HepG2 (cell line): ENCODE data around the gene CELF2. TPM values are rescaled to one million over a fixed set of nuclear protein-coding genes. Genes with fewer than 3 reads are reported as not detected.

Experiments used
- ATAC-seq: fragments of 200-7000 bp; cut with Tn5 transposase; 3 replicates; pipeline ENCODE4 v1.9.1; 2020; ENCODE audit warnings: mild to moderate bottlenecking, moderate library complexity
- BruUV-seq: library from RNA; stranded (reverse); fragments of 400-500 nt; replicated peaks from 2 replicates; lab custom pipeline; 2021; lab: Mats Ljungman, UMichigan
- CTCF ChIA-PET: fragments of 300-600 bp; formaldehyde crosslinking; extraction: SDS; loops from one replicate; lab custom pipeline; 2021; ENCODE audit warnings: low total read pairs, inconsistent platforms, low intra/inter-chr PET ratio; lab: Yijun Ruan, JAX
- POLR2A ChIA-PET: fragments of 350-600 bp; sonication (Branson Sonifier 250); formaldehyde crosslinking; loops from one replicate; lab custom pipeline; 2020; ENCODE audit warnings: antibody characterized with exemption, inconsistent platforms; lab: Yijun Ruan, JAX
- DNase-seq: peaks from one replicate; pipeline ENCODE4 v3.0.0-alpha.2; 2015; ENCODE audit warnings: low spot score
- FAIRE-seq: peaks from 3 replicates; lab custom pipeline; 2011; peaks lifted over from hg19 to GRCh38; lab: Jason Lieb, UNC
- H2AFZ ChIP-seq: one replicate; pipeline ENCODE4 v1.6.1; 2011; ENCODE audit warnings: low read length, inconsistent platforms
- H3K27ac ChIP-seq: fragments of 300-600 bp; 3 replicates; pipeline ENCODE4 v1.8.0; 2011; ENCODE audit warnings: mixed run types, mild to moderate bottlenecking, mixed read lengths, low read length, inconsistent platforms; ENCODE audit not compliant: insufficient read depth; ENCODE audit errors: extremely low read length
- H3K27me3 ChIP-seq, 2 experiments: fragments of 200-600 bp in 1 of 2; 2 replicates in 1 of 2; 3 replicates in 1 of 2; pipeline versions ENCODE4 v1.6.0 to v1.8.0; 2011; ENCODE audit warnings: low read length in 2 of 2, mild to moderate bottlenecking in 2 of 2, moderate library complexity in 2 of 2, inconsistent platforms in 1 of 2; ENCODE audit not compliant: insufficient read depth in 2 of 2, control insufficient read depth in 1 of 2
- H3K36me3 ChIP-seq, 2 experiments: fragments of 200-600 bp in 1 of 2; replicated peaks in 1 of 2; 2 replicates in 1 of 2; 3 replicates in 1 of 2; pipeline versions ENCODE4 v1.5.1 to v1.8.0; 2011; ENCODE audit warnings: low read length in 2 of 2, inconsistent platforms in 1 of 2; ENCODE audit not compliant: insufficient read depth in 2 of 2, control insufficient read depth in 1 of 2
- H3K4me1 ChIP-seq: 2 replicates; pipeline ENCODE4 v1.5.1; 2012; ENCODE audit warnings: low read length, inconsistent platforms; ENCODE audit not compliant: insufficient read depth
- H3K4me2 ChIP-seq: 2 replicates; pipeline ENCODE4 v1.6.0; 2011; ENCODE audit warnings: low read depth, low read length, inconsistent platforms
- H3K4me3 ChIP-seq, 3 experiments: fragments of 200-600 bp in 1 of 3; sonication (generic), shearing (Covaris generic) in 1 of 3; replicated peaks in 1 of 3; 2 replicates each; pipeline ENCODE4 v1.5.1; 2011 to 2016; ENCODE audit warnings: low read length in 3 of 3, inconsistent platforms in 2 of 3, low read depth in 2 of 3, mild to moderate bottlenecking in 2 of 3, control low read depth in 1 of 3, mixed read lengths in 1 of 3; ENCODE audit not compliant: insufficient read depth in 1 of 3
- H3K79me2 ChIP-seq: one replicate; pipeline ENCODE4 v1.6.1; 2011; ENCODE audit warnings: low read length, inconsistent platforms; ENCODE audit not compliant: insufficient read depth
- H3K9ac ChIP-seq: 2 replicates; pipeline ENCODE4 v1.6.0; 2011; ENCODE audit warnings: mild to moderate bottlenecking, low read depth, low read length, inconsistent platforms; ENCODE audit not compliant: insufficient read depth
- H3K9me3 ChIP-seq: 2 replicates; pipeline ENCODE4 v1.5.1; 2012; ENCODE audit warnings: mild to moderate bottlenecking, low read length
- H4K20me1 ChIP-seq: 2 replicates; pipeline ENCODE4 v1.6.0; 2011; ENCODE audit warnings: inconsistent platforms, mild to moderate bottlenecking, low read length, moderate library complexity; ENCODE audit not compliant: insufficient read depth
- ARNT2 ChIP-seq: sonication (generic); formaldehyde crosslinking; IDR thresholded peaks from 2 replicates; pipeline ENCODE4 v1.8.0; 2022; ENCODE audit warnings: mild to moderate bottlenecking, low read depth, missing genetic modification reagents, moderate library complexity
- FOXO4 ChIP-seq: sonication (generic); formaldehyde crosslinking; conservative IDR thresholded peaks from 2 replicates; pipeline ENCODE4 v1.8.1; 2023; ENCODE audit warnings: missing genetic modification reagents
- KMT2A ChIP-seq: sonication (generic); formaldehyde crosslinking; IDR thresholded peaks from 2 replicates; pipeline ENCODE4 v1.4.0; 2020; ENCODE audit warnings: missing genetic modification reagents
- NCOR1 ChIP-seq: fragments of 200-600 bp; sonication (generic); IDR thresholded peaks from 2 replicates; pipeline ENCODE4 v1.7.0; 2017; ENCODE audit warnings: antibody characterized with exemption, low read length, borderline replicate concordance
- PRDM15 ChIP-seq: sonication (generic); formaldehyde crosslinking; IDR thresholded peaks from 2 replicates; pipeline ENCODE4 v1.4.0; 2020; ENCODE audit warnings: missing genetic modification reagents
- THRA ChIP-seq: sonication (generic); formaldehyde crosslinking; IDR thresholded peaks from 2 replicates; pipeline ENCODE4 v1.4.0; 2020; ENCODE audit warnings: missing genetic modification reagents, borderline replicate concordance
- ZIK1 ChIP-seq: sonication (generic); formaldehyde crosslinking; IDR thresholded peaks from 2 replicates; pipeline ENCODE4 v1.5.0; 2020; ENCODE audit warnings: mild to moderate bottlenecking, low read depth, missing genetic modification reagents, borderline replicate concordance
- ZNF792 ChIP-seq: IDR thresholded peaks from 2 replicates; pipeline ENCODE4 v1.6.1; 2016
- WGBS: methylation state at CpG from one replicate; pipeline ENCODE4 v1.1.6; 2017; ENCODE audit warnings: low lambda C conversion rate; 5-methylcytosine and 5-hydroxymethylcytosine counted together
- in situ Hi-C: cut with HindIII; loops from 2 replicates; pipeline ENCODE4 v1.10.0; 2017; ENCODE audit warnings: low pct_unique_long_range_greater_than_20kb; ENCODE audit not compliant: extremely low pct_ligation_motif_present
- intact Hi-C: fragments of 100-400 bp; cut with micrococcal nuclease; formaldehyde crosslinking; loops from one replicate; pipeline ENCODE4 v1.10.0; 2022; ENCODE audit not compliant: unreplicated experiment
- polyA plus RNA-seq, 8 experiments: library from polyadenylated mRNA; depleted of rRNA in 3 of 8; stranded (reverse) in 7 of 8; unstranded in 1 of 8; fragments of >200 nt; fragmentation: Illumina TruSeq in 4 of 8; extraction: Trizol in 4 of 8; gene quantifications; 2 replicates each; pipeline versions ENCODE4 v1.2.1 to v1.2.3, GENCODE V29; 2011 to 2016; ENCODE audit warnings: low read depth in 4 of 8, missing spikeins in 1 of 8, mixed read lengths in 1 of 8; ENCODE audit not compliant: insufficient read depth in 1 of 8
- total RNA-seq, 5 experiments: library from RNA; depleted of rRNA; stranded (reverse); fragments of >200 nt; fragmentation: Illumina TruSeq; extraction: Trizol; gene quantifications; 2 replicates each; pipeline ENCODE4 v1.2.3, GENCODE V29; 2016; ENCODE audit warnings: low read depth in 1 of 5

CELF2 gene
- total and polyA plus RNA-seq, 2 of the 13 experiments (the other 11 are each of a cell fraction or from before 2014, with no cell fraction given): not detected

GRCh38 chr10:11173042-11173441 lies 155.4 kb downstream of the CELF2 start (continued):
- no peak for TF ChIP-seq FOXO4 (CRISPR knock-in tag)
- TF ChIP-seq PRDM15 (CRISPR knock-in tag): no peak
- no peak for TF ChIP-seq ARNT2 (CRISPR knock-in tag)
- no peak for TF ChIP-seq ZNF792 (CRISPR knock-in tag)
- TF ChIP-seq ZIK1: no peak
- TF ChIP-seq NCOR1: no peak
- TF ChIP-seq, all 625 proteins: peak for 0

- CTCF ChIA-PET: no interaction called here
- Histone ChIP-seq H3K27ac (no peak overlapping the region), H3K4me2 (no peak overlapping the region), H3K4me3 (no peak overlapping the region), H3K79me2 (no peaks in the 10 kb centered on the region), H4K20me1 (no peaks in the 10 kb centered on the region), H3K36me3 (no peaks in the 10 kb centered on the region), H3K27me3 (peaks cover 0 to 54% of the 10 kb centered on the region in 2 experiments; a peak in 3 of 5 replicates), H3K9me3 (no peaks in the 10 kb centered on the region), H2AFZ (no peak overlapping the region), H3K9ac (no peak overlapping the region), H3K4me1 (no peaks in the 10 kb centered on the region)
- no peak for ATAC-seq
- no peak for FAIRE-seq
- DNase-seq: no peak
- WGBS: 36% methylated on average over 11 of the region's 11 CpGs
- BruUV-seq: no TSS peak
- in situ Hi-C loops (no loop called here), intact Hi-C loops (no loop called here)
- POLR2A ChIA-PET: no interaction called here
- no peak for TF ChIP-seq THRA
- TF ChIP-seq KMT2A (CRISPR knock-in tag): no peak
Observed at GRCh38 chr10:11175823-11176243, 158.2 kb downstream of the CELF2 start.
